Activated CD8-positive, alpha-beta T cell treated with anti-CD3 and anti-CD28 coated beads for 36 hours (primary cell): ENCODE data around the gene CLEC5A. TPM values are rescaled to one million over a fixed set of nuclear protein-coding genes. Genes with fewer than 3 reads are reported as not detected.

ENCODE experiments used
- ATAC-seq: fragments of 200-7000 bp; cut with Tn5 transposase; one replicate; pipeline ENCODE4 v1.10.0; 2021; ENCODE audit warnings: mild to moderate bottlenecking, moderate library complexity
- CTCF ChIA-PET: fragments of 350-600 bp; sonication (Branson Sonifier 250); formaldehyde crosslinking; loops from one replicate; lab custom pipeline; 2021; ENCODE audit warnings: antibody characterized with exemption; lab: Charles Lee
- POLR2A ChIA-PET: fragments of 350-600 bp; sonication (Branson Sonifier 250); formaldehyde crosslinking; loops from one replicate; lab custom pipeline; 2021; ENCODE audit warnings: antibody characterized with exemption; lab: Charles Lee
- DNase-seq: peaks from one replicate; pipeline ENCODE4 v3.0.0-alpha.2; 2020
- H3K27ac Mint-ChIP-seq: one replicate; pipeline ENCODE4 v1.8.0; 2021; ENCODE audit warnings: mild to moderate bottlenecking, mixed read lengths
- H3K27me3 Mint-ChIP-seq: one replicate; pipeline ENCODE4 v1.8.0; 2021; ENCODE audit warnings: mixed read lengths
- H3K36me3 Mint-ChIP-seq: one replicate; pipeline ENCODE4 v1.8.0; 2021; ENCODE audit warnings: low read depth, mixed read lengths
- H3K4me1 Mint-ChIP-seq: one replicate; pipeline ENCODE4 v1.8.0; 2021; ENCODE audit warnings: low read depth, mixed read lengths
- H3K4me3 Mint-ChIP-seq: one replicate; pipeline ENCODE4 v1.8.0; 2021; ENCODE audit warnings: mild to moderate bottlenecking, moderate library complexity, mixed read lengths
- H3K9me3 Mint-ChIP-seq: one replicate; pipeline ENCODE4 v1.8.0; 2021; ENCODE audit warnings: mixed read lengths
- intact Hi-C: fragments of 100-400 bp; cut with micrococcal nuclease; formaldehyde crosslinking; loops from one replicate; pipeline ENCODE4 v1.10.0; 2022
- total RNA-seq, 2 experiments: library from RNA; stranded (reverse); gene quantifications; one replicate each; pipeline ENCODE4 v1.2.3, GENCODE V29; 2021
- TF ChIP-seq, protein P1 (sequence below): fragments of 200-600 bp; IDR thresholded peaks from one replicate; pipeline ENCODE4 v1.8.0; 2022; ENCODE audit warnings: antibody characterized with exemption, mild to moderate bottlenecking

CLEC5A gene
- total RNA-seq: not detected

- DNase-seq (no peak), ATAC-seq (no peak)
- TF ChIP-seq, protein P1, sequence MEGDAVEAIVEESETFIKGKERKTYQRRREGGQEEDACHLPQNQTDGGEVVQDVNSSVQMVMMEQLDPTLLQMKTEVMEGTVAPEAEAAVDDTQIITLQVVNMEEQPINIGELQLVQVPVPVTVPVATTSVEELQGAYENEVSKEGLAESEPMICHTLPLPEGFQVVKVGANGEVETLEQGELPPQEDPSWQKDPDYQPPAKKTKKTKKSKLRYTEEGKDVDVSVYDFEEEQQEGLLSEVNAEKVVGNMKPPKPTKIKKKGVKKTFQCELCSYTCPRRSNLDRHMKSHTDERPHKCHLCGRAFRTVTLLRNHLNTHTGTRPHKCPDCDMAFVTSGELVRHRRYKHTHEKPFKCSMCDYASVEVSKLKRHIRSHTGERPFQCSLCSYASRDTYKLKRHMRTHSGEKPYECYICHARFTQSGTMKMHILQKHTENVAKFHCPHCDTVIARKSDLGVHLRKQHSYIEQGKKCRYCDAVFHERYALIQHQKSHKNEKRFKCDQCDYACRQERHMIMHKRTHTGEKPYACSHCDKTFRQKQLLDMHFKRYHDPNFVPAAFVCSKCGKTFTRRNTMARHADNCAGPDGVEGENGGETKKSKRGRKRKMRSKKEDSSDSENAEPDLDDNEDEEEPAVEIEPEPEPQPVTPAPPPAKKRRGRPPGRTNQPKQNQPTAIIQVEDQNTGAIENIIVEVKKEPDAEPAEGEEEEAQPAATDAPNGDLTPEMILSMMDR: no peak
- ChIA-PET POLR2A (no interaction called here), CTCF (no interaction called here)
- H3K4me1 Mint-ChIP-seq: peaks cover 3% of the 10 kb centered on the region
- H3K36me3 Mint-ChIP-seq: no peaks in the 10 kb centered on the region
- no peak within 1 kb of the TSS for H3K27ac Mint-ChIP-seq
- H3K9me3 Mint-ChIP-seq: peaks cover 9% of the 10 kb centered on the region
- no peak within 1 kb of the TSS for H3K4me3 Mint-ChIP-seq
- intact Hi-C loops: no loop called here
- peaks cover 4% of the 10 kb centered on the region for H3K27me3 Mint-ChIP-seq
These were observed at the start of gene CLEC5A for GRCh38 chr7:141946796-141947195. Gene CLEC5A, minus strand, starts transcription at chr7:141946974. Its CDS starts 682 bp downstream, at chr7:141946292.

DNA sequence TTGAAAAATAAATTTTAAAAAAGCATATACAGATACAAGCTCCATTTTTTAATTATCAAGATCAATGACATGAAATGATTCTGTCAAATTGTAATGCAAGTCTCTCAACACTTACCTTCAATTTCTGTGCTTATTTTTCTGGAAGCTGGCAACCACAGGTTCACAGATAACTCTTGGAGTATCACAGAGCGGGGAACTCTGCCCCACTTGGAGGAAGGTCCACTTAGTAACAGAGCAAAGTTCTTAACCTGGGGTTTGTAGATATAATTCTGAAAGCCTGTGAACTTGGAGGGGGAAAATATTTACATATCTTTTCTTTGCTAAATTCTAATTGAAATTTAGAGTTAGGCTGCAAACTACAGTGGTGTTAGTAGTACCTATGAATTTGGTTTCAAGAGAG is 46.6 kb upstream of the CLEC5A start:
- H3K27me3 Mint-ChIP-seq: peaks cover 3% of the 10 kb centered on the region
- H3K4me3 Mint-ChIP-seq: no peak overlapping the region
- ChIA-PET POLR2A (no interaction called here), CTCF (interaction anchor here (1.7 to 2.9 kb wide), 2 partner anchors 18 to 307 kb away, joined by 3 to 14 read pairs; no protein-coding TSS in a partner anchor)
- TF ChIP-seq, protein P1: no peak
- H3K4me1 Mint-ChIP-seq: no peaks in the 10 kb centered on the region
- H3K27ac Mint-ChIP-seq: no peak overlapping the region
- H3K9me3 Mint-ChIP-seq: no peaks in the 10 kb centered on the region
- H3K36me3 Mint-ChIP-seq: no peaks in the 10 kb centered on the region
- no peak for ATAC-seq
- no peak for DNase-seq
- intact Hi-C loops: no loop called here

- ChIA-PET POLR2A (no interaction called here), CTCF (interaction anchor here (1.7 to 2.9 kb wide), 2 partner anchors 17 to 308 kb away, joined by 3 to 14 read pairs; no protein-coding TSS in a partner anchor)
- Mint-ChIP-seq H3K4me3 (no peak overlapping the region), H3K4me1 (no peaks in the 10 kb centered on the region), H3K36me3 (no peaks in the 10 kb centered on the region), H3K9me3 (no peaks in the 10 kb centered on the region), H3K27ac (no peak overlapping the region), H3K27me3 (peaks cover 2% of the 10 kb centered on the region)
- ATAC-seq: no peak
- TF ChIP-seq, protein P1: no peak
- DNase-seq: no peak
- intact Hi-C loops: no loop called here
These were observed 45.9 kb upstream of the CLEC5A start for GRCh38 chr7:141992688-141993087.

DNA sequence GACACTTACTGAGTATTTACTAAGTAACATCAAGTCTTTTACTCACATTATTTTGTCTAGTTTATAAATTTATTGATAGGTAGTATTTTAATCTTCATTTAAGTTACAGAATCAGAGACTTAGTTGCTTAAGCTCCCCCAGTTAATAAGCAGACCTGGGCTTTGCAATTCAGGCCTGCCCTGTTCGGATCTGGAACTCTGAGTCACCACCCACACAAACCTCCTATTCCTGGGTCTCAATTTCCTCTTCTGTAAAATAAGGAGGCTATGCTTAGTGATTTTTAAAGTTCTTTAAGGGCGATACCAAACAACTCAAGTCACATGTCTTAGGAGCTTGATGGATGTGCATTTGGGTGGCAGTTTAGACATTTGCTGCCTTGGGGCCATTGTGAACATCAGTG is 45.4 kb upstream of the CLEC5A start:
- Mint-ChIP-seq H3K4me3 (no peak overlapping the region), H3K27ac (no peak overlapping the region), H3K27me3 (peaks cover 2% of the 10 kb centered on the region), H3K9me3 (no peaks in the 10 kb centered on the region), H3K4me1 (no peaks in the 10 kb centered on the region), H3K36me3 (no peaks in the 10 kb centered on the region)
- intact Hi-C loops: no loop called here
- POLR2A ChIA-PET: no interaction called here
- ATAC-seq: no peak
- DNase-seq: no peak
- TF ChIP-seq, protein P1: no peak
- CTCF ChIA-PET: interaction anchor here (2.9 kb wide), 1 partner anchor 16 kb away, joined by 14 read pairs; no protein-coding TSS in a partner anchor

DNA sequence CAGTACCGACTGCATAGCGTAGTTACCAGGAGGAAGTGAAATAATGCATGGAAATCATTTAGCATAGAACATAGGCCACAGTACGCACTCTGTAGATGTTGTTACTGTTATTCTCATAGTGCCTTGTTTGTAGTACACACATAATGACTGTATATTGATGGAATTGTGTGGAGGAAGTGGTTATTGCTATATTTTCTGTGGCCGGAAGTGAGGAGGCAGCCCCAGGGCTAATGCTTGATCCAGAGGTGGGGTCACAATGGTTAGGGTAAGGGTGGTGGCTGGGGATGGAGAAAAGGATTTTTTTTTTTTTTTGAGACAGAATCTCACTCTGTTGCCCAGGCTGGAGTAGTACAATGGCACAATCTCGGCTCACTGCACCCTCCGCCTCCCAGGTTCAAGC is 44.4 kb upstream of the CLEC5A start:
- Mint-ChIP-seq H3K27me3 (no peaks in the 10 kb centered on the region), H3K4me1 (no peaks in the 10 kb centered on the region), H3K36me3 (no peaks in the 10 kb centered on the region), H3K9me3 (no peaks in the 10 kb centered on the region), H3K27ac (no peak overlapping the region), H3K4me3 (no peak overlapping the region)
- intact Hi-C loops: no loop called here
- ATAC-seq: no peak
- POLR2A ChIA-PET: no interaction called here
- DNase-seq: no peak
- CTCF ChIA-PET: no interaction called here
- TF ChIP-seq, protein P1: no peak
